ENCODE measurements around the gene AGR2.

- no peak for TF ChIP-seq SUZ12 (IDR thresholded peaks at IDR 0.05; ENCODE audit: extremely low read depth, insufficient read depth, insufficient read length)
- no peak for TF ChIP-seq ZNF274 (IDR thresholded peaks at IDR 0.05; ENCODE audit: low read depth, low read length)
- no peak for TF ChIP-seq YY1 (IDR thresholded peaks at IDR 0.05; ENCODE audit: insufficient read depth, insufficient read length)
These were observed 30.9 kb downstream of the AGR2 start for GRCh38 chr7:16773884-16774283.
